ENCODE measurements around the gene DDX10. TPM values are rescaled to one million over a fixed set of nuclear protein-coding genes. Genes with fewer than 3 reads are reported as not detected.

Gene DDX10
- total RNA-seq, 2 donors from 2014 or later, result 12.6 to 17.6 TPM

- Histone ChIP-seq H3K27me3 (no peaks in the 10 kb centered on the region), H3K9ac (ENCODE audit: low read depth in 2 of 2, low read length in 2 of 2) (no peak overlapping the region), H3K9me3 (no peaks in the 10 kb centered on the region), H3K4me1 (no peaks in the 10 kb centered on the region), H3K27ac (peak overlapping the region; percentile 75), H3K4me3 (no peak overlapping the region), H3K36me3 (no peaks in the 10 kb centered on the region)
- DNase-seq, result peak; percentile 32
- intact Hi-C loops (cut with DNase I), result no loop called here
- no peak for TF ChIP-seq CTCF (IDR thresholded peaks at IDR 0.05)
These were observed 42.5 kb upstream of the DDX10 start for GRCh38 chr11:108622341-108622740.

- Histone ChIP-seq H3K36me3 (no peaks in the 10 kb centered on the region), H3K4me1 (no peaks in the 10 kb centered on the region), H3K9me3 (no peaks in the 10 kb centered on the region), H3K27ac (peak overlapping the region; percentile 50), H3K27me3 (no peaks in the 10 kb centered on the region), H3K9ac (ENCODE audit: low read depth in 2 of 2, low read length in 2 of 2) (peak overlapping the region in 1 of 2 donors; percentile 43), H3K4me3 (no peak overlapping the region)
- peak; percentile 68 for DNase-seq
- no peak for TF ChIP-seq CTCF (IDR thresholded peaks at IDR 0.05)
- intact Hi-C loops (cut with DNase I), result no loop called here
These were observed 40.5 kb upstream of the DDX10 start for GRCh38 chr11:108624196-108624925.

- Histone ChIP-seq H3K27ac (no peak overlapping the region), H3K4me1 (no peaks in the 10 kb centered on the region), H3K4me3 (no peak overlapping the region), H3K36me3 (no peaks in the 10 kb centered on the region), H3K9me3 (no peaks in the 10 kb centered on the region), H3K9ac (ENCODE audit: low read depth in 2 of 2, low read length in 2 of 2) (no peak overlapping the region), H3K27me3 (no peaks in the 10 kb centered on the region)
- intact Hi-C loops (cut with DNase I), result no loop called here
- DNase-seq, result no peak
- TF ChIP-seq CTCF (IDR thresholded peaks at IDR 0.05), result no peak
These were observed 36.5 kb upstream of the DDX10 start for GRCh38 chr11:108628326-108628725.

GRCh38 chr11:108628812-108629211, 36.1 kb upstream of the DDX10 start:
- intact Hi-C loops (cut with DNase I), result no loop called here
- H3K27me3 ChIP-seq, result no peaks in the 10 kb centered on the region

GRCh38 chr11:108629274-108629673, 35.6 kb upstream of the DDX10 start:
- H3K36me3 ChIP-seq, result no peaks in the 10 kb centered on the region
- no peak overlapping the region for H3K9ac ChIP-seq (ENCODE audit: low read depth in 2 of 2, low read length in 2 of 2)
- H3K4me1 ChIP-seq, result no peaks in the 10 kb centered on the region
- no peak overlapping the region for H3K4me3 ChIP-seq
- TF ChIP-seq CTCF (IDR thresholded peaks at IDR 0.05), result no peak
- H3K9me3 ChIP-seq, result no peaks in the 10 kb centered on the region
- H3K27ac ChIP-seq, result no peak overlapping the region
- intact Hi-C loops (cut with DNase I), result no loop called here
- H3K27me3 ChIP-seq, result no peaks in the 10 kb centered on the region
- DNase-seq, result no peak

More at GRCh38 chr11:108628812-108629211, 36.1 kb upstream of the DDX10 start:
- no peak overlapping the region for H3K9ac ChIP-seq (ENCODE audit: low read depth in 2 of 2, low read length in 2 of 2)
- TF ChIP-seq CTCF (IDR thresholded peaks at IDR 0.05), result no peak
- no peaks in the 10 kb centered on the region for H3K9me3 ChIP-seq
- H3K4me1 ChIP-seq, result no peaks in the 10 kb centered on the region
- H3K27ac ChIP-seq, result no peak overlapping the region
- H3K36me3 ChIP-seq, result no peaks in the 10 kb centered on the region
- DNase-seq, result no peak
- H3K4me3 ChIP-seq, result no peak overlapping the region

All from colonic mucosa (tissue), 4 donors.